Esophagus squamous epithelium (tissue), 4 donors: Measurements from ENCODE around the gene GCFC2.

ENCODE experiments used
- POLR2A ChIP-seq, 4 donors: fragments of 450-650 bp; IDR thresholded peaks; one replicate each; pipeline ENCODE4 v1.6.1; 2017; ENCODE audit warnings: antibody characterized with exemption in 4 of 4, mild to moderate bottlenecking in 4 of 4, moderate library complexity in 3 of 4
- TF ChIP-seq, protein P1 (sequence below), 6 experiments: fragments of 450-650 bp in 4 of 6; fragments of 200-600 bp in 2 of 6; sonication (generic) in 2 of 6; IDR thresholded peaks; one replicate each; pipeline ENCODE4 v1.5.1; 2016 to 2019; ENCODE audit warnings: antibody characterized with exemption in 6 of 6, mild to moderate bottlenecking in 4 of 6, moderate library complexity in 4 of 6

DNA sequence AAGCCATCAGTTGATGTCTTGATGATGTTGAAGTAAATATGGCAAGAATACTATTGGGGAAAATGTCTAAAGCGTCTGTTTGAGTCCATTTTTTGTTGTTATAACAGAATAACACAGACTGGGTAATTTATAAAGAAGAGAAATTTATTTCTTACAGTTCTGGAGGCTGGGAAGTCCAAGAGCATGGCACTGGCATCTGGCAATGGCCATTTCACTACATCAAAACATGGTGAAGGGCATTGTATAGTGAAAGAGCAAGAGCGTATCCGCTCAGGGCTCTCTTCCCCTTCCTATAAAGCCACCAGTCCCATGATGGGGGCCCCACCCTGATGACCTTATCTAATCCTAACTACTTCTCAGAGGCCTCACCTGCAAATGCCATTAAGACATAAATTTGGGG lies 93.8 kb downstream of the GCFC2 start:
- TF ChIP-seq, protein P1, sequence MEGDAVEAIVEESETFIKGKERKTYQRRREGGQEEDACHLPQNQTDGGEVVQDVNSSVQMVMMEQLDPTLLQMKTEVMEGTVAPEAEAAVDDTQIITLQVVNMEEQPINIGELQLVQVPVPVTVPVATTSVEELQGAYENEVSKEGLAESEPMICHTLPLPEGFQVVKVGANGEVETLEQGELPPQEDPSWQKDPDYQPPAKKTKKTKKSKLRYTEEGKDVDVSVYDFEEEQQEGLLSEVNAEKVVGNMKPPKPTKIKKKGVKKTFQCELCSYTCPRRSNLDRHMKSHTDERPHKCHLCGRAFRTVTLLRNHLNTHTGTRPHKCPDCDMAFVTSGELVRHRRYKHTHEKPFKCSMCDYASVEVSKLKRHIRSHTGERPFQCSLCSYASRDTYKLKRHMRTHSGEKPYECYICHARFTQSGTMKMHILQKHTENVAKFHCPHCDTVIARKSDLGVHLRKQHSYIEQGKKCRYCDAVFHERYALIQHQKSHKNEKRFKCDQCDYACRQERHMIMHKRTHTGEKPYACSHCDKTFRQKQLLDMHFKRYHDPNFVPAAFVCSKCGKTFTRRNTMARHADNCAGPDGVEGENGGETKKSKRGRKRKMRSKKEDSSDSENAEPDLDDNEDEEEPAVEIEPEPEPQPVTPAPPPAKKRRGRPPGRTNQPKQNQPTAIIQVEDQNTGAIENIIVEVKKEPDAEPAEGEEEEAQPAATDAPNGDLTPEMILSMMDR (IDR thresholded peaks at IDR 0.05): no peak
- TF ChIP-seq POLR2A (IDR thresholded peaks at IDR 0.05): no peak
